OCI-LY1 (cell line): ENCODE data around the gene ETNK2.

ENCODE experiments used
- H2AFZ ChIP-seq: fragments of 200-600 bp; sonication (generic), shearing (Covaris generic); 2 replicates; pipeline ENCODE4 v1.6.0; 2014; ENCODE audit warnings: antibody characterized with exemption, mild to moderate bottlenecking, low read length
- H3F3A ChIP-seq: fragments of 200-600 bp; sonication (generic), shearing (Covaris generic); 2 replicates; pipeline ENCODE4 v1.6.0; 2014; ENCODE audit warnings: mild to moderate bottlenecking, antibody characterized with exemption, low read length, moderate library complexity; ENCODE audit not compliant: insufficient read depth
- H3K27ac ChIP-seq: fragments of 200-600 bp; sonication (generic); 2 replicates; pipeline ENCODE4 v1.5.1; 2014; ENCODE audit warnings: low read length, mixed run types, mild to moderate bottlenecking, low read depth; ENCODE audit not compliant: poor library complexity, severe bottlenecking
- H3K27me3 ChIP-seq: fragments of 200-600 bp; sonication (generic); 2 replicates; pipeline ENCODE4 v1.6.0; 2014; ENCODE audit warnings: antibody characterized with exemption, mild to moderate bottlenecking, low read length, moderate library complexity; ENCODE audit not compliant: insufficient read depth
- H3K36me3 ChIP-seq: fragments of 200-600 bp; sonication (generic); 2 replicates; pipeline ENCODE4 v1.6.1; 2014; ENCODE audit warnings: mild to moderate bottlenecking, antibody characterized with exemption, low read length, moderate library complexity, mixed read lengths; ENCODE audit not compliant: insufficient read depth
- H3K4me1 ChIP-seq: fragments of 200-600 bp; sonication (generic); 2 replicates; pipeline ENCODE4 v1.5.1; 2014; ENCODE audit warnings: mild to moderate bottlenecking, low read length, moderate library complexity; ENCODE audit not compliant: insufficient read depth, severe bottlenecking
- H3K4me2 ChIP-seq: fragments of 200-600 bp; sonication (generic), shearing (Covaris generic); 2 replicates; pipeline ENCODE4 v1.6.1; 2014; ENCODE audit warnings: low read length
- H3K4me3 ChIP-seq: fragments of 200-600 bp; sonication (generic); 2 replicates; pipeline ENCODE4 v1.5.1; 2014; ENCODE audit warnings: low read length, low read depth, mild to moderate bottlenecking, mixed read lengths; ENCODE audit not compliant: poor library complexity, severe bottlenecking
- H3K79me2 ChIP-seq: fragments of 200-600 bp; shearing (Covaris generic); 2 replicates; pipeline ENCODE4 v1.6.1; 2016; ENCODE audit warnings: mixed run types, low read length, mixed read lengths; ENCODE audit not compliant: insufficient read depth
- H3K9ac ChIP-seq: fragments of 200-600 bp; sonication (generic), shearing (Covaris generic); 2 replicates; pipeline ENCODE4 v1.6.1; 2014; ENCODE audit warnings: mild to moderate bottlenecking, low read length, mixed read lengths
- H3K9me2 ChIP-seq: fragments of 200-600 bp; sonication (generic), shearing (Covaris generic); 2 replicates; pipeline ENCODE4 v1.6.1; 2014; ENCODE audit warnings: low read depth, mild to moderate bottlenecking, low read length, mixed read lengths
- H3K9me3 ChIP-seq: fragments of 200-600 bp; shearing (Covaris generic); 2 replicates; pipeline ENCODE4 v1.6.1; 2014; ENCODE audit warnings: low read length, mixed read lengths
- H4K20me1 ChIP-seq: fragments of 200-600 bp; sonication (generic), shearing (Covaris generic); 2 replicates; pipeline ENCODE4 v1.6.0; 2016; ENCODE audit warnings: mild to moderate bottlenecking, low read length; ENCODE audit not compliant: insufficient read depth
- EZH2 ChIP-seq: fragments of 200-600 bp; sonication (generic), shearing (Covaris generic); IDR thresholded peaks from 2 replicates; pipeline ENCODE4 v1.8.0; 2017; ENCODE audit warnings: borderline replicate concordance, mixed run types, mild to moderate bottlenecking, antibody characterized with exemption, low read length, moderate library complexity, mixed read lengths
- TF ChIP-seq, protein P1 (sequence below): fragments of 200-600 bp; sonication (generic), shearing (Covaris generic); IDR thresholded peaks from 2 replicates; pipeline ENCODE4 v1.5.1; 2017; ENCODE audit warnings: mild to moderate bottlenecking, antibody characterized with exemption, low read length, moderate library complexity, mixed read lengths

The ETNK2 gene

DNA sequence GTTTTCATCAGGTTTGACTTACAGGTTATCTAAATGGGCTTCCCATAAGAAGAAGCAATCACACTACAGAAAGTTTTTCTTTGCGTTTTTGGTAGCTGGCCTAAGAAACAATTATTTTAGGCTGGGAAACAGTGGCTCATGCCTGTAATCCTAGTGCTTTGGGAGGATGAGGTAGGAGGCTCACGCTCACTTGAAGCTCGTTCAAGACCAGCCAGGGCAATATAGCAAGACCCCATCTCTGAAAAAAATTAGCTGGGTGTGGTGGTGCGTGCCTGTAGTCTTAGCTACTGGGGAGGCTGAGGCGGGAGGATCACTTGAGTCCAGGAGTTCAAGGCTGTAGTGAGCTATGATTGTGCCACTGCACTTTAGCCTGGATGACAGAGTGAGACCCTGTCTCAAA, 15.9 kb upstream of the ETNK2 start:
- TF ChIP-seq, protein P1, sequence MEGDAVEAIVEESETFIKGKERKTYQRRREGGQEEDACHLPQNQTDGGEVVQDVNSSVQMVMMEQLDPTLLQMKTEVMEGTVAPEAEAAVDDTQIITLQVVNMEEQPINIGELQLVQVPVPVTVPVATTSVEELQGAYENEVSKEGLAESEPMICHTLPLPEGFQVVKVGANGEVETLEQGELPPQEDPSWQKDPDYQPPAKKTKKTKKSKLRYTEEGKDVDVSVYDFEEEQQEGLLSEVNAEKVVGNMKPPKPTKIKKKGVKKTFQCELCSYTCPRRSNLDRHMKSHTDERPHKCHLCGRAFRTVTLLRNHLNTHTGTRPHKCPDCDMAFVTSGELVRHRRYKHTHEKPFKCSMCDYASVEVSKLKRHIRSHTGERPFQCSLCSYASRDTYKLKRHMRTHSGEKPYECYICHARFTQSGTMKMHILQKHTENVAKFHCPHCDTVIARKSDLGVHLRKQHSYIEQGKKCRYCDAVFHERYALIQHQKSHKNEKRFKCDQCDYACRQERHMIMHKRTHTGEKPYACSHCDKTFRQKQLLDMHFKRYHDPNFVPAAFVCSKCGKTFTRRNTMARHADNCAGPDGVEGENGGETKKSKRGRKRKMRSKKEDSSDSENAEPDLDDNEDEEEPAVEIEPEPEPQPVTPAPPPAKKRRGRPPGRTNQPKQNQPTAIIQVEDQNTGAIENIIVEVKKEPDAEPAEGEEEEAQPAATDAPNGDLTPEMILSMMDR = no peak
- TF ChIP-seq EZH2 = no peak
- H3F3A ChIP-seq = no peaks in the 10 kb centered on the region
- H3K4me2 ChIP-seq = no peak overlapping the region

DNA sequence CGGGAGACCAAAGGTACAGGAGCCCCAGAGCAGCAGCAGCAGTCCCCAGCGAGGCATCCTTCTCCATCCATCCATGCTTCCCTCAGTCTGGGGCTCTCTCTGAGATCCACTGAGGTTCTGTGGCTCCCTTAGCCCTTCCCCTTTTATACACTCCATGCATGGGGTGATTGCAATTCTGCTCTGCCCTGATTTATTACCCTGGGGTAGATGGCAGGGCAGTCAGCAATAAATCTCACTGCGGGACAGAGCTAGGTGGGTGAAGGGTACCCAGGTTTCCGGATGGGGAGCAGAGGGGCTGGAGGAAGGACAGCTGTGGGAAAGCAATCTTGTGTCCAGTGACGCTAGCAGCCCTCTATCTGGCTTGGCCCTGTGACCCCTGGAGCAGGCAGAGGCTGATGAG, 14.4 kb upstream of the ETNK2 start, which contains the start of gene REN:
TSS of gene REN (minus strand) at position 119 of the 400 bp plus-strand sequence. CDS start at position 75, 44 bp downstream.
- Histone ChIP-seq H3K4me1 (no peaks in the 10 kb centered on the region), H3F3A (no peaks in the 10 kb centered on the region), H3K4me3 (no peak within 1 kb of the TSS), H4K20me1 (no peaks in the 10 kb centered on the region), H3K27ac (no peak within 1 kb of the TSS), H3K4me2 (no peak within 1 kb of the TSS), H3K27me3 (no peaks in the 10 kb centered on the region), H3K9ac (no peak within 1 kb of the TSS), H3K9me3 (peaks cover 22% of the 10 kb centered on the region), H3K9me2 (no peaks in the 10 kb centered on the region), H3K79me2 (no peaks in the 10 kb centered on the region), H2AFZ (no peak within 1 kb of the TSS), H3K36me3 (no peaks in the 10 kb centered on the region)
- TF ChIP-seq EZH2 = no peak
- TF ChIP-seq, protein P1 = no peak

More for the DNA sequence above, 15.9 kb upstream of the ETNK2 start:
- no peak overlapping the region for H2AFZ ChIP-seq
- peaks cover 22% of the 10 kb centered on the region for H3K9me3 ChIP-seq
- no peaks in the 10 kb centered on the region for H3K36me3 ChIP-seq
- no peaks in the 10 kb centered on the region for H3K79me2 ChIP-seq
- no peak overlapping the region for H3K4me3 ChIP-seq
- H3K27me3 ChIP-seq = no peaks in the 10 kb centered on the region
- no peaks in the 10 kb centered on the region for H3K9me2 ChIP-seq
- H3K4me1 ChIP-seq = no peaks in the 10 kb centered on the region
- H3K27ac ChIP-seq = no peak overlapping the region
- no peaks in the 10 kb centered on the region for H4K20me1 ChIP-seq
- H3K9ac ChIP-seq = no peak overlapping the region

DNA sequence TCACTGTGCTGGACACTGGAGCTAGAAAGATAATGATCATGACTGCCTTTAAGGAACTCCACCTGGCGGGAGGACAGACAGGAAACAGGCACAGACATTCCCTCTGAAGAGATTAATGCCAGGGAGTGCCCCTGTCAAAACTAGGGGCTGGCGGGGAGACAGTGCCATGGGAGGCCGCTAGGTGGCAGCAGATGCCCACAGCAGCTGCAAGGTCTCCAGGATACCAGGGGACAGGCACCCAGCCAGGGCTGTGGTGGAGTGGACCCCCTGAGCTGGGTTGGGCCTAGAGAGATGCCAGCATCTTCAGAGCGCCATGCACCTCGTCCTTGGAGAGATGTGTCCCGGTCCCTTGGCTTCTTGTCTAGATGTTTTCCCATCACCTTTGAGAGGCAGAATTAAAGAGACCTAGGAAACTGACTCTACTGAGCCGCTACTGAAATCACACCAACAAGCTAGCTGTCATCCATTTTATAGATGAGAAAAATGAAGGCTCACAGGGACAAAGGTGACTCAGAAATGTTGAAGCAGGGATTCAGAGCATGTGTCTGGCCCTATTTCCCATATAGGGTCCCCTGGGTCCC, 10.7 kb upstream of the ETNK2 start:
- Histone ChIP-seq H3K79me2 (no peaks in the 10 kb centered on the region), H3K27ac (no peak overlapping the region), H3K4me2 (no peak overlapping the region), H4K20me1 (no peaks in the 10 kb centered on the region), H3K9ac (no peak overlapping the region), H3K36me3 (no peaks in the 10 kb centered on the region), H3K4me3 (no peak overlapping the region), H3K4me1 (no peaks in the 10 kb centered on the region), H3F3A (no peaks in the 10 kb centered on the region), H3K9me2 (no peaks in the 10 kb centered on the region), H2AFZ (no peak overlapping the region), H3K27me3 (0 out of 2 replicates have a peak, but pooled peaks cover 4% of the 10 kb centered on the region), H3K9me3 (no peaks in the 10 kb centered on the region)
- TF ChIP-seq, protein P1 = peak; percentile 95
- no peak for TF ChIP-seq EZH2
